Pericardium fibroblast (primary cell): Measurements from ENCODE around the gene TCP11L2. TPM values are rescaled to one million over a fixed set of nuclear protein-coding genes. Genes with fewer than 3 reads are reported as not detected.

Experiments used
- total RNA-seq: library from RNA; depleted of rRNA; stranded (reverse); fragments of >200 nt; gene quantifications from 2 replicates; pipeline ENCODE4 v1.2.3, GENCODE V29; 2015

Gene TCP11L2
- 14.2 and 22.0 TPM in 2 replicates for total RNA-seq

DNA sequence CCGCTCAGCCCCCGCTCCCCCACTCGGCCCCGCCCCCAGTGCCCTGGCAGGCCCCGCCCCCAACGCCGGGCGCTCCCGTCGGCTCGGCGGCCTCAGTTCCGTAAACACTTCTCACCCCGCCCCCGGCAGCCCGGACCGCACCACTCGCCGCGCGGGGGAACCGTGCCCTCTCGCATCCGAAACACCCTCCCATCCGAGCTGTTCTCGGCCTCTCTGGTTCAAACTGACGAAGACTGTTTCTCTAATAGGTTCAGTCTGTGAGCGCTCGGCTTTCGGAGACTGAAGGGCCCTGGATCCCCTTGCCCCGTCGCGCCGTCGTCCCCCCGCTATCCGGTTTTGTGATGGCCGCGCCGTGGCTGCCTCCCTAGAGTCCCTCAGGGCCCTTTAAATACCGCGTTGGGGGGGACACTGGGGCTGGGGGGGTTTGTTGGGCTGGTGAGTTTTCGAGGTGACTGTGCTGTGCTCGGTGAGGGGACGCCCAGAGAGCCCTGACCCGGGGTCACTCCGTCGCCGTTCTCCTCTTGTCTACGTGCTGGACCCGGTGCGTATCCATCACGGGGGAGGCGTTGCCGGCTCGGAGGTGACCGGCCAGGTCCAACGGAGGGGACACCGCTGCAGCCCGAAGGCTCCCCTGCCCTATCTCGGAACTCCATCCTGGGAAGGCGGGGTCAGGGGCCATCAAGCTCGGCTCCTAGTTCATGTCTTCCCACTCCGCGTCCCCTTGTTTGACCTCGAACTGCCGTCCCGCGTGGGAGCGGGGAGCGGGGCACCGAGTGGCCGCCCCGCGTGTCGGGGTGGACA, at the start of gene TCP11L2:
Gene TCP11L2, plus strand, starts transcription at position 333 of the 801 bp plus-strand sequence. CDS start 8,343 bp downstream, outside the sequence.

DNA sequence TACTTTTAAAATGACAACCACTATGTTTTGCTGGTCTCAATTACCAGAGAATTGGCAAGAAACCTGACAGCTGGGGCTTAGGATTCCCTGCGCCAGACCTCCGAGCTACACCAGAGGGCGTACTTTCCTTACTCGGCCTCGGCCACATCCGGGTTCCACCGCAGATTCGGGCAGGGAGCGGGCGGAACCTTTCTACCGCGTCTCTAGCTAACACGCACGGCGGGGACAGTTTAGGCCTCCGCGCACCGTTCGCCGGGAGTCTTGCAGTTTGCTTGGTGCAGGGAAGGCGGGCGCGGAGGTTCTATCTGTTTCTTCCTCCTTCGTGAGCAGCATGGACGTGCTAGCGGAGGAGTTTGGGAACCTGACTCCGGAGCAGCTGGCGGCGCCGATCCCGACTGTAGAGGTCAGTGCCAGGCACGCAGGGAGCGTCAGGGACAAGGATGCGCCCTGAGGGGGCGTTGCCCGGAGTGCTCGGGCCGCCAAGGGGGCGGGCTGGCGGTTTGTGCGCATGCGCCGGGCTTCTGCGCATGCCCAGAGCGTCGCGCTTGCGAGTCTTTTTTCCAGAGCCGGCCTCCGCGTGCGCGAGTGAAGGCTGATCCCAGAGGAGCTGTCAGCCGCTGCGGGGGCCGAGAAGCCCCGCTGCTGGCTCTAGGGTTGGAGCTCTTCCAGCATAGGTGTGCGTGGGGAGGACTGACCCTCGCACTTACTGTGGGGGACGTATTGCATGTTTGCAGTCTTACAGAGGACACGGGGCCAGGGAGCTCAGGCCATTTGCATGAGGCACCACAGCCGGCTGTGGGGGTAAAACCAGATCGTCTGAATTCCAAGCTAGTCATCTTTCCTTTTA, 55.2 kb downstream of the TCP11L2 start, which contains the start of gene POLR3B:
Gene POLR3B, plus strand, starts transcription at position 200 of the 847 bp plus-strand sequence. Its CDS starts 132 bp downstream, at position 332.

Other genes starting within 250 kb of the TCP11L2 start
- 9.9 and 14.4 TPM in 2 replicates for gene NUAK1, start 163.8 kb upstream of the TCP11L2 start, total RNA-seq
- 145 and 227 TPM in 2 replicates for gene CKAP4, start 54.7 kb upstream of the TCP11L2 start, total RNA-seq
- gene POLR3B, start 55.0 kb downstream of the TCP11L2 start, total RNA-seq = 7.6 and 10.3 TPM in 2 replicates